ENCODE results near the gene EHMT1.

Gene EHMT1

DNA sequence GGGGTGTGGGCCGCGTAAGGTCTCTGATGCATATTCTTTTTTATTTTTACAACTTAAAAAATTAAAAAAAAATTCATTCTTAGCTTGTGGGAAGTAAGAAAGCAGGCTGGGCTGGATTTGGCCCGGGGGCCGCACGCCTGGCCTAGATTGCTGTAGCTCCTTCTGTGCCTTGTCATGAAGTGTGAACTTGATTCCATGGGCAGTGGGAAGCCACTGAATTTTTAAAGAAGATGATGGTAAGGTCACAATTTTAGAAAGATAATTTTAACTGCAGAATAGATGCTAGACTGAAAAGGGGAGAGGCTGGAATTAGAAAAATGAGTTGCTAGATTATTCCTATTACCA, 56.1 kb downstream of the EHMT1 start:
- H3K36me3 ChIP-seq (ENCODE audit: control insufficient read depth in 4 of 4, insufficient read depth in 4 of 4, low read length in 3 of 4) = peaks cover 0 to 17% (median 0%) of the 10 kb centered on the region in 4 experiments
- WGBS (ENCODE audit: insufficient coverage) = 95% methylated on average over 3 of the region's 5 CpGs
- no peak overlapping the region for H3K4me3 ChIP-seq (ENCODE audit: control insufficient read depth in 1 of 7, extremely low read depth in 1 of 7, insufficient read depth in 4 of 7, low read depth in 2 of 7, low read length in 6 of 7)
- H3K27ac ChIP-seq (ENCODE audit: insufficient read depth in 1 of 2, low read depth in 1 of 2, low read length in 2 of 2, poor library complexity in 1 of 2, severe bottlenecking in 2 of 2) = no peak overlapping the region
- H3K4me1 ChIP-seq (ENCODE audit: control extremely low read depth in 1 of 4, control insufficient read depth in 4 of 4, insufficient read depth in 4 of 4, low read length in 3 of 4) = peaks cover 4 to 44% (median 38%) of the 10 kb centered on the region in 4 experiments
- H3K27me3 ChIP-seq (replicated peaks in 2 of 5; ENCODE audit: control insufficient read depth in 4 of 5, insufficient read depth in 5 of 5, low read length in 4 of 5) = no peaks in the 10 kb centered on the region
- CTCF ChIA-PET = interaction anchor here (0.8 to 7.8 kb wide), 5 partner anchors 9 to 93 kb away, joined by 3 to 117 read pairs (median 5); no protein-coding TSS in a partner anchor
- POLR2A ChIA-PET = no interaction called here
- no peak for DNase-seq
- H3K9me3 ChIP-seq (ENCODE audit: control extremely low read depth in 1 of 5, control insufficient read depth in 4 of 5, insufficient read depth in 2 of 5, low read depth in 1 of 5, low read length in 4 of 5) = no peaks in the 10 kb centered on the region

- H3K36me3 ChIP-seq (ENCODE audit: control insufficient read depth in 4 of 4, insufficient read depth in 4 of 4, low read length in 3 of 4) = peaks cover 0 to 23% (median 0%) of the 10 kb centered on the region in 4 experiments
- 98% methylated on average over 8 of the region's 12 CpGs for WGBS (ENCODE audit: insufficient coverage)
- ChIA-PET POLR2A (no interaction called here), CTCF (no interaction called here)
- H3K4me1 ChIP-seq (ENCODE audit: control extremely low read depth in 1 of 4, control insufficient read depth in 4 of 4, insufficient read depth in 4 of 4, low read length in 3 of 4) = peaks cover 4 to 25% (median 20%) of the 10 kb centered on the region in 4 experiments
- no peak overlapping the region for H3K27ac ChIP-seq (ENCODE audit: insufficient read depth in 1 of 2, low read depth in 1 of 2, low read length in 2 of 2, poor library complexity in 1 of 2, severe bottlenecking in 2 of 2)
- no peaks in the 10 kb centered on the region for H3K27me3 ChIP-seq (replicated peaks in 2 of 5; ENCODE audit: control insufficient read depth in 4 of 5, insufficient read depth in 5 of 5, low read length in 4 of 5)
- DNase-seq = no peak
- no peaks in the 10 kb centered on the region for H3K9me3 ChIP-seq (ENCODE audit: control extremely low read depth in 1 of 5, control insufficient read depth in 4 of 5, insufficient read depth in 2 of 5, low read depth in 1 of 5, low read length in 4 of 5)
- no peak overlapping the region for H3K4me3 ChIP-seq (ENCODE audit: control insufficient read depth in 1 of 7, extremely low read depth in 1 of 7, insufficient read depth in 4 of 7, low read depth in 2 of 7, low read length in 6 of 7)
These were observed 58.2 kb downstream of the EHMT1 start for GRCh38 chr9:137676998-137677397.

- peaks cover 4 to 23% (median 18%) of the 10 kb centered on the region in 4 experiments for H3K4me1 ChIP-seq (ENCODE audit: control extremely low read depth in 1 of 4, control insufficient read depth in 4 of 4, insufficient read depth in 4 of 4, low read length in 3 of 4)
- CTCF ChIA-PET = interaction anchor here (0.6 to 1.9 kb wide), 2 partner anchors 17 to 30 kb away, joined by 3 to 9 read pairs; no protein-coding TSS in a partner anchor
- POLR2A ChIA-PET = no interaction called here
- H3K9me3 ChIP-seq (ENCODE audit: control extremely low read depth in 1 of 5, control insufficient read depth in 4 of 5, insufficient read depth in 2 of 5, low read depth in 1 of 5, low read length in 4 of 5) = no peaks in the 10 kb centered on the region
- peak overlapping the region in 1 of 2 experiments; percentile 29 for H3K27ac ChIP-seq (ENCODE audit: insufficient read depth in 1 of 2, low read depth in 1 of 2, low read length in 2 of 2, poor library complexity in 1 of 2, severe bottlenecking in 2 of 2)
- 89% methylated on average over 8 of the region's 12 CpGs for WGBS (ENCODE audit: insufficient coverage)
- H3K4me3 ChIP-seq (ENCODE audit: control insufficient read depth in 1 of 7, extremely low read depth in 1 of 7, insufficient read depth in 4 of 7, low read depth in 2 of 7, low read length in 6 of 7) = no peak overlapping the region
- no peaks in the 10 kb centered on the region for H3K27me3 ChIP-seq (replicated peaks in 2 of 5; ENCODE audit: control insufficient read depth in 4 of 5, insufficient read depth in 5 of 5, low read length in 4 of 5)
- H3K36me3 ChIP-seq (ENCODE audit: control insufficient read depth in 4 of 4, insufficient read depth in 4 of 4, low read length in 3 of 4) = peaks cover 0 to 25% (median 0%) of the 10 kb centered on the region in 4 experiments
- peak in 2 of 3 donors; percentile 40 to 42 for DNase-seq
These were observed 59.4 kb downstream of the EHMT1 start for GRCh38 chr9:137678202-137678601.

DNA sequence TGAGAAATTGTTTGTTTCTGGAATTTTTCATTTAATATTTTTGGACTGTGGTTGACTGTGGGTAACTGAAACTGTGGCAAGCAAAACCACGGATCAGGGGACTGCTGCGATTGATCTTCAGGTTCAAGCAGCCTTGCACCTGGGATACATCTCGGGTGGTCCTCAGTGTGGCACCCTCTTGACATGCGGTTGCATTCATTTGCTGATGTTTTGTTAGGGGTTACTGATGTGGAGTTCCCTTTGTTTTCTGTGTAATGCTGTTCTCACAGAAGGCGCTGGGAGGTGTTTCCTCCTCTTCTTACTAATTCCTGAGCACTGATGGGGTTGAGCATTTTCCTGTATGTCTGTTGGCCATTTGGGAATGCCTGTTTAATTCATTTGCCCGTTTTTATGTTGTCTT, 60.4 kb downstream of the EHMT1 start:
- H3K4me3 ChIP-seq (ENCODE audit: control insufficient read depth in 1 of 7, extremely low read depth in 1 of 7, insufficient read depth in 4 of 7, low read depth in 2 of 7, low read length in 6 of 7) = no peak overlapping the region
- POLR2A ChIA-PET = no interaction called here
- DNase-seq = no peak
- CTCF ChIA-PET = interaction anchor here (0.9 to 1.9 kb wide), 3 partner anchors 8 to 16 kb away, joined by 3 to 9 read pairs (median 4); no protein-coding TSS in a partner anchor
- H3K36me3 ChIP-seq (ENCODE audit: control insufficient read depth in 4 of 4, insufficient read depth in 4 of 4, low read length in 3 of 4) = peaks cover 0 to 16% (median under 1%) of the 10 kb centered on the region in 4 experiments
- H3K27ac ChIP-seq (ENCODE audit: insufficient read depth in 1 of 2, low read depth in 1 of 2, low read length in 2 of 2, poor library complexity in 1 of 2, severe bottlenecking in 2 of 2) = no peak overlapping the region
- WGBS (ENCODE audit: insufficient coverage) = 81% methylated on average over 4 of the region's 6 CpGs
- H3K4me1 ChIP-seq (ENCODE audit: control extremely low read depth in 1 of 4, control insufficient read depth in 4 of 4, insufficient read depth in 4 of 4, low read length in 3 of 4) = peaks cover 4 to 18% (median 16%) of the 10 kb centered on the region in 4 experiments
- no peaks in the 10 kb centered on the region for H3K9me3 ChIP-seq (ENCODE audit: control extremely low read depth in 1 of 5, control insufficient read depth in 4 of 5, insufficient read depth in 2 of 5, low read depth in 1 of 5, low read length in 4 of 5)
- H3K27me3 ChIP-seq (replicated peaks in 2 of 5; ENCODE audit: control insufficient read depth in 4 of 5, insufficient read depth in 5 of 5, low read length in 4 of 5) = no peaks in the 10 kb centered on the region

GRCh38 chr9:137679695-137680305, 61.0 kb downstream of the EHMT1 start:
- Histone ChIP-seq H3K27ac (ENCODE audit: insufficient read depth in 1 of 2, low read depth in 1 of 2, low read length in 2 of 2, poor library complexity in 1 of 2, severe bottlenecking in 2 of 2) (no peak overlapping the region), H3K9me3 (ENCODE audit: control extremely low read depth in 1 of 5, control insufficient read depth in 4 of 5, insufficient read depth in 2 of 5, low read depth in 1 of 5, low read length in 4 of 5) (no peaks in the 10 kb centered on the region), H3K4me1 (ENCODE audit: control extremely low read depth in 1 of 4, control insufficient read depth in 4 of 4, insufficient read depth in 4 of 4, low read length in 3 of 4) (peaks cover 4 to 18% (median 16%) of the 10 kb centered on the region in 4 experiments), H3K36me3 (ENCODE audit: control insufficient read depth in 4 of 4, insufficient read depth in 4 of 4, low read length in 3 of 4) (peaks cover 0 to 16% (median under 1%) of the 10 kb centered on the region in 4 experiments), H3K27me3 (replicated peaks in 2 of 5; ENCODE audit: control insufficient read depth in 4 of 5, insufficient read depth in 5 of 5, low read length in 4 of 5) (no peaks in the 10 kb centered on the region), H3K4me3 (ENCODE audit: control insufficient read depth in 1 of 7, extremely low read depth in 1 of 7, insufficient read depth in 4 of 7, low read depth in 2 of 7, low read length in 6 of 7) (no peak overlapping the region)
- WGBS (ENCODE audit: insufficient coverage) = 96% methylated on average over 5 of the region's 7 CpGs
- CTCF ChIA-PET = interaction anchor here (0.9 to 1.5 kb wide), 2 partner anchors 8 to 11 kb away, joined by 3 to 4 read pairs; no protein-coding TSS in a partner anchor
- POLR2A ChIA-PET = no interaction called here
- DNase-seq = no peak

GRCh38 chr9:137680444-137681358, 61.9 kb downstream of the EHMT1 start:
- no peak overlapping the region for H3K27ac ChIP-seq (ENCODE audit: insufficient read depth in 1 of 2, low read depth in 1 of 2, low read length in 2 of 2, poor library complexity in 1 of 2, severe bottlenecking in 2 of 2)
- DNase-seq = no peak

More at GRCh38 chr9:137680444-137681358, 61.9 kb downstream of the EHMT1 start:
- Histone ChIP-seq H3K27me3 (replicated peaks in 2 of 5; ENCODE audit: control insufficient read depth in 4 of 5, insufficient read depth in 5 of 5, low read length in 4 of 5) (no peaks in the 10 kb centered on the region), H3K9me3 (ENCODE audit: control extremely low read depth in 1 of 5, control insufficient read depth in 4 of 5, insufficient read depth in 2 of 5, low read depth in 1 of 5, low read length in 4 of 5) (no peaks in the 10 kb centered on the region), H3K4me1 (ENCODE audit: control extremely low read depth in 1 of 4, control insufficient read depth in 4 of 4, insufficient read depth in 4 of 4, low read length in 3 of 4) (peaks cover 6 to 20% (median 16%) of the 10 kb centered on the region in 4 experiments), H3K4me3 (ENCODE audit: control insufficient read depth in 1 of 7, extremely low read depth in 1 of 7, insufficient read depth in 4 of 7, low read depth in 2 of 7, low read length in 6 of 7) (no peak overlapping the region), H3K36me3 (ENCODE audit: control insufficient read depth in 4 of 4, insufficient read depth in 4 of 4, low read length in 3 of 4) (peaks cover 0 to 16% (median under 1%) of the 10 kb centered on the region in 4 experiments)
- POLR2A ChIA-PET = no interaction called here
- WGBS (ENCODE audit: insufficient coverage) = 96% methylated on average over 8 of the region's 18 CpGs
- CTCF ChIA-PET = interaction anchor here (1.2 to 1.5 kb wide), 3 partner anchors 10 to 102 kb away, joined by 3 to 5 read pairs (median 3); partner anchors contain the start of gene DPH7
